ENCODE data around the gene TCF4. TPM values are rescaled to one million over a fixed set of nuclear protein-coding genes. Genes with fewer than 3 reads are reported as not detected.

The TCF4 gene
- total and polyA plus RNA-seq, 7 donors, result 8.6 to 68.9 (median 36.8) TPM

GRCh38 chr18:55458456-55459203 is 129.4 kb downstream of the TCF4 start:
- Histone ChIP-seq H3K4me1 (peaks cover 47% of the 10 kb centered on the region), H3K36me3 (ENCODE audit: insufficient read depth in 1 of 2, low read depth in 1 of 2) (peaks cover 0 to 13% of the 10 kb centered on the region in 2 donors), H3K9me3 (no peaks in the 10 kb centered on the region), H3K4me3 (no peak overlapping the region), H3K27me3 (ENCODE audit: insufficient read depth in 3 of 3, low read length in 2 of 3) (no peaks in the 10 kb centered on the region), H3K27ac (peak overlapping the region; percentile 47)
- TF ChIP-seq CTCF (IDR thresholded peaks at IDR 0.05), result no peak
- 85 to 86% (median 85%) methylated on average over 12 of the region's 12 CpGs for WGBS, 3 donors
- ATAC-seq (no peak), DNase-seq (no peak)
- intact Hi-C loops (cut with DNase I), result loop anchor here in 1 of 2 donors (2.0 kb wide), 1 partner anchor 34 kb away; no protein-coding TSS in a partner anchor

- no peak for TF ChIP-seq CTCF (IDR thresholded peaks at IDR 0.05)
- 59 to 68% (median 63%) methylated on average over 2 of the region's 2 CpGs for WGBS, 3 donors
- Histone ChIP-seq H3K27ac (no peak overlapping the region), H3K27me3 (ENCODE audit: insufficient read depth in 3 of 3, low read length in 2 of 3) (no peaks in the 10 kb centered on the region), H3K9me3 (no peaks in the 10 kb centered on the region), H3K4me3 (no peak overlapping the region), H3K4me1 (peaks cover 43% of the 10 kb centered on the region), H3K36me3 (ENCODE audit: insufficient read depth in 1 of 2, low read depth in 1 of 2) (peaks cover 0 to 13% of the 10 kb centered on the region in 2 donors)
- intact Hi-C loops (cut with DNase I), result no loop called here
- DNase-seq (no peak), ATAC-seq (no peak)
Measured at GRCh38 chr18:55457028-55457427, 131.0 kb downstream of the TCF4 start.

- Histone ChIP-seq H3K4me1 (peaks cover 39% of the 10 kb centered on the region), H3K27me3 (ENCODE audit: insufficient read depth in 3 of 3, low read length in 2 of 3) (no peaks in the 10 kb centered on the region), H3K36me3 (ENCODE audit: insufficient read depth in 1 of 2, low read depth in 1 of 2) (peaks cover 0 to 13% of the 10 kb centered on the region in 2 donors), H3K4me3 (peak overlapping the region; percentile 43), H3K27ac (peak overlapping the region; percentile 64), H3K9me3 (no peaks in the 10 kb centered on the region)
- WGBS, 3 donors, result 21 to 35% (median 23%) methylated on average over 5 of the region's 5 CpGs
- DNase-seq (no peak), ATAC-seq (peak in 3 of 4 donors; percentile 34 to 72 (median 42))
- intact Hi-C loops (cut with DNase I), result no loop called here
- no peak for TF ChIP-seq CTCF (IDR thresholded peaks at IDR 0.05)
Measured at GRCh38 chr18:55455938-55456337, 132.1 kb downstream of the TCF4 start.

- 45 to 71% (median 48%) methylated on average over 1 of the region's 1 CpG for WGBS, 3 donors
- Histone ChIP-seq H3K4me3 (no peak overlapping the region), H3K27me3 (ENCODE audit: insufficient read depth in 3 of 3, low read length in 2 of 3) (no peaks in the 10 kb centered on the region), H3K27ac (no peak overlapping the region), H3K36me3 (ENCODE audit: insufficient read depth in 1 of 2, low read depth in 1 of 2) (no peaks in the 10 kb centered on the region), H3K4me1 (peaks cover 50% of the 10 kb centered on the region), H3K9me3 (no peaks in the 10 kb centered on the region)
- ATAC-seq (no peak), DNase-seq (no peak)
- intact Hi-C loops (cut with DNase I), result no loop called here
- no peak for TF ChIP-seq CTCF (IDR thresholded peaks at IDR 0.05)
Measured at GRCh38 chr18:55453186-55453585, 134.8 kb downstream of the TCF4 start.

All from psoas muscle (tissue), 8 donors.